ENCODE data around the gene BAZ2B.

GRCh38 chr2:159546039-159546438 lies 70.3 kb downstream of the BAZ2B start:
- TF ChIP-seq CTCF (IDR thresholded peaks at IDR 0.05) (no peak), POLR2A (IDR thresholded peaks at IDR 0.05) (no peak)

All from right lobe of liver (tissue), 4 donors.